SK-N-SH (cell line): ENCODE measurements around the gene GPR183. TPM values are rescaled to one million over a fixed set of nuclear protein-coding genes. Genes with fewer than 3 reads are reported as not detected.

ENCODE experiments used
- CTCF ChIA-PET: fragments of 300-600, 350-600 bp; formaldehyde crosslinking; extraction: SDS; loops from one replicate; lab custom pipeline; 2021; lab: Yijun Ruan, JAX
- POLR2A ChIA-PET: fragments of 350-600 bp; sonication (Branson Sonifier 250); formaldehyde crosslinking; extraction: SDS; loops from one replicate; lab custom pipeline; 2020; ENCODE audit warnings: antibody characterized with exemption, inconsistent platforms; lab: Yijun Ruan, JAX
- DNase-seq: peaks from one replicate; pipeline ENCODE4 v3.0.0; 2012
- H2AFZ ChIP-seq: fragments of 200-600 bp; sonication (generic); 2 replicates; pipeline ENCODE4 v1.8.1; 2016; ENCODE audit warnings: antibody characterized with exemption, mild to moderate bottlenecking, low read depth
- H3F3A ChIP-seq: fragments of 200-600 bp; sonication (generic); replicated peaks from 2 replicates; pipeline ENCODE3; 2016; ENCODE audit warnings: antibody characterized with exemption, mild to moderate bottlenecking; ENCODE audit not compliant: insufficient read depth
- H3K27ac ChIP-seq, 2 experiments: fragments of 200-500 bp in 1 of 2; fragments of 200-600 bp in 1 of 2; sonication (Bioruptor generic) in 1 of 2; sonication (generic), shearing (Covaris generic) in 1 of 2; 2 replicates each; pipeline versions ENCODE4 v1.5.1 to v1.6.1; 2014 to 2016; ENCODE audit warnings: low read depth in 2 of 2, inconsistent platforms in 1 of 2, low read length in 1 of 2, mild to moderate bottlenecking in 1 of 2, mixed read lengths in 1 of 2
- H3K27me3 ChIP-seq: fragments of 200-600 bp; sonication (generic), shearing (Covaris generic); 2 replicates; pipeline ENCODE4 v1.6.1; 2016; ENCODE audit warnings: mixed run types; ENCODE audit not compliant: insufficient read depth
- H3K36me3 ChIP-seq, 2 experiments: fragments of 200-500 bp in 1 of 2; fragments of 200-600 bp in 1 of 2; sonication (Bioruptor generic) in 1 of 2; sonication (generic) in 1 of 2; replicated peaks in 1 of 2; 2 replicates each; pipeline versions ENCODE3 to v1.5.1; 2014 to 2016; ENCODE audit warnings: low read length in 1 of 2, mild to moderate bottlenecking in 1 of 2; ENCODE audit not compliant: insufficient read depth in 2 of 2, control insufficient read depth in 1 of 2
- H3K4me1 ChIP-seq, 2 experiments: fragments of 200-500 bp in 1 of 2; fragments of 200-600 bp in 1 of 2; sonication (Bioruptor generic) in 1 of 2; sonication (generic), shearing (Covaris generic) in 1 of 2; 2 replicates each; pipeline versions ENCODE4 v1.5.1 to v1.6.1; 2014 to 2016; ENCODE audit warnings: low read depth in 1 of 2, low read length in 1 of 2, mixed run types in 1 of 2; ENCODE audit not compliant: insufficient read depth in 2 of 2, control insufficient read depth in 1 of 2
- H3K4me2 ChIP-seq: fragments of 200-600 bp; sonication (generic), shearing (Covaris generic); 2 replicates; pipeline ENCODE4 v1.6.1; 2017; ENCODE audit warnings: mixed run types
- H3K4me3 ChIP-seq, 2 experiments: fragments of 200-500 bp in 1 of 2; fragments of 200-600 bp in 1 of 2; sonication (Bioruptor generic) in 1 of 2; sonication (generic), shearing (Covaris generic) in 1 of 2; 2 replicates each; pipeline versions ENCODE4 v1.5.1 to v1.8.1; 2014 to 2016; ENCODE audit warnings: low read depth in 2 of 2, inconsistent platforms in 1 of 2, low read length in 1 of 2, mild to moderate bottlenecking in 1 of 2, mixed read lengths in 1 of 2, moderate library complexity in 1 of 2
- H3K79me2 ChIP-seq: fragments of 200-600 bp; sonication (generic); 2 replicates; pipeline ENCODE4 v1.8.1; 2017; ENCODE audit warnings: mild to moderate bottlenecking; ENCODE audit not compliant: insufficient read depth
- H3K9ac ChIP-seq: fragments of 200-600 bp; sonication (generic); 2 replicates; pipeline ENCODE4 v1.6.1; 2017; ENCODE audit warnings: mixed run types
- H3K9me2 ChIP-seq: fragments of 200-600 bp; sonication (generic); 2 replicates; pipeline ENCODE4 v1.6.1; 2017; ENCODE audit warnings: mixed run types
- H3K9me3 ChIP-seq: fragments of 200-600 bp; sonication (generic); 2 replicates; pipeline ENCODE4 v1.6.1; 2017; ENCODE audit warnings: mixed run types, mild to moderate bottlenecking, moderate library complexity
- H4K20me1 ChIP-seq: fragments of 200-600 bp; sonication (generic); 2 replicates; pipeline ENCODE4 v1.6.1; 2017; ENCODE audit warnings: mild to moderate bottlenecking, mixed run types; ENCODE audit not compliant: insufficient read depth
- CHD2 ChIP-seq: fragments of 150-350 bp; IDR thresholded peaks from 2 replicates; pipeline ENCODE4 v1.6.1; 2018; ENCODE audit warnings: low read length; ENCODE audit not compliant: partially characterized antibody
- EZH2phosphoT487 ChIP-seq: fragments of 200-600 bp; sonication (generic); IDR thresholded peaks from 2 replicates; pipeline ENCODE4 v1.6.1; 2017; ENCODE audit warnings: low read depth, mixed run types, mild to moderate bottlenecking, antibody characterized with exemption, moderate library complexity, borderline replicate concordance
- FOXM1 ChIP-seq: IDR thresholded peaks from 2 replicates; pipeline ENCODE4 v1.4.0; 2012; ENCODE audit warnings: low read depth, mild to moderate bottlenecking
- GABPA ChIP-seq: IDR thresholded peaks from 2 replicates; pipeline ENCODE4 v1.4.0; 2012; ENCODE audit warnings: low read depth, mild to moderate bottlenecking
- JUND ChIP-seq: IDR thresholded peaks from 2 replicates; pipeline ENCODE4 v1.4.0; 2012
- MXI1 ChIP-seq: IDR thresholded peaks from 2 replicates; pipeline ENCODE4 v1.6.1; 2012; ENCODE audit warnings: mild to moderate bottlenecking, low read depth, low read length, improper control_type of control experiment
- NRF1 ChIP-seq: IDR thresholded peaks from 2 replicates; pipeline ENCODE4 v1.6.1; 2012; ENCODE audit warnings: low read depth, mild to moderate bottlenecking, low read length
- POLR2AphosphoS5 ChIP-seq: IDR thresholded peaks from 2 replicates; pipeline ENCODE4 v1.6.1; 2012; ENCODE audit warnings: low read depth, low read length
- RAD21 ChIP-seq: IDR thresholded peaks from 2 replicates; pipeline ENCODE4 v1.6.1; 2012; ENCODE audit warnings: mild to moderate bottlenecking, low read length
- RCOR1 ChIP-seq: fragments of 150-350 bp; IDR thresholded peaks from 2 replicates; pipeline ENCODE4 v1.6.1; 2017; ENCODE audit warnings: antibody characterized with exemption, low read length
- RXRA ChIP-seq: IDR thresholded peaks from 2 replicates; pipeline ENCODE4 v1.4.0; 2012; ENCODE audit warnings: low read depth, mild to moderate bottlenecking, borderline replicate concordance
- SMC3 ChIP-seq: IDR thresholded peaks from 2 replicates; pipeline ENCODE4 v1.6.1; 2012; ENCODE audit warnings: low read depth, low read length, improper control_type of control experiment
- TCF12 ChIP-seq: IDR thresholded peaks from 2 replicates; pipeline ENCODE4 v1.4.0; 2012
- YY1 ChIP-seq: IDR thresholded peaks from 2 replicates; pipeline ENCODE4 v1.4.0; 2012; ENCODE audit warnings: low read depth, mild to moderate bottlenecking
- WGBS: methylation state at CpG from one replicate; pipeline ENCODE4 v1.1.6; 2017; ENCODE audit warnings: low lambda C conversion rate; 5-methylcytosine and 5-hydroxymethylcytosine counted together
- polyA plus RNA-seq, 3 experiments: library from polyadenylated mRNA; depleted of rRNA; stranded (reverse); fragments of >200 nt; gene quantifications; 2 replicates each; pipeline ENCODE4 v1.2.3, GENCODE V29; 2012
- TF ChIP-seq, protein P1 (sequence below): IDR thresholded peaks from 2 replicates; pipeline ENCODE4; 2012
- TF ChIP-seq, protein P2 (sequence below): IDR thresholded peaks from 2 replicates; pipeline ENCODE4 v1.4.0; 2012; ENCODE audit warnings: low read depth
- TF ChIP-seq, protein P3 (sequence below): IDR thresholded peaks from 2 replicates; pipeline ENCODE4 v1.4.0; 2012; ENCODE audit warnings: low read depth, borderline replicate concordance

The GPR183 gene
- polyA plus RNA-seq, 1 of the 3 experiments (the other 2 are of a cell fraction): 0.07 TPM

DNA sequence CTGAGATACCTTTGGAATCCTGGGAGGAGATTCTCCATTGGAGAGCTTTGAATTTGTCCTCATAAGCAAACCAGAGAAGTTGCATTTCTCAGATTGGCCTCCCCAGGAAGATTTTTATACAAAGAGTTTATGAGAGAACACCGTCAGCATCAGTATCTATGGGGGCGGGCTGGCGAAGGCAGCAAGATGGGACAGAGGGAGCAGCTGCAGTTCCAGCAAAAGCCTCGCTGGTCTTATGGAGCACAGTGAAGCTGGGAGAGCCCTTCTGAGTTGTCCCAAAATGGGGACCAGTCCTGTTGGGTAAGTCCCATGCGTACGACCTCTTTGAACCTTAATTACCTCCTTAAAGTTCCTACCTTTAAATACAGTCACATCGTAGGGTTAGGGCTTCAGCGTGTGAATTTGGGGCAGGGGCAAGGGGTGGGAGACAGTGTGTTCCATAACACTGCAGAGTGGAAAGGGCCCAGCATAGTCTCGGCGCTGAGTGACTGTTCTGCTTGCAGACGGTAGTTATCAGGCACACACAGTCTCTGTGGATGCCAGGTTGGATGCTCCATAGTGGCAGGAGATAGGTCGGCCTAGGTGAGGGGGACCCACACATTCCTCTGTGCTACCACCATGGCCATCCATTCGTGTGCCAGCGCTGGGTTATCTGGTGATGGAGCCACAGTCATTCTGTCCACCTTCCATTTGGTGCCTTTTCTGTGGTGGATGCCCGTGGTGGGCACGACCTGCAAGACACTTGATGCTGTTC, 34.9 kb upstream of the GPR183 start:
- Histone ChIP-seq H3K27me3 (no peaks in the 10 kb centered on the region), H3K4me3 (no peak overlapping the region), H3K9me2 (no peaks in the 10 kb centered on the region), H3K9ac (no peak overlapping the region), H4K20me1 (no peaks in the 10 kb centered on the region), H3K36me3 (peaks cover 14 to 41% of the 10 kb centered on the region in 2 experiments), H3K4me1 (peaks cover 0 to 2% of the 10 kb centered on the region in 2 experiments; a peak in 1 of 4 replicates), H3K79me2 (no peaks in the 10 kb centered on the region), H3F3A (no peaks in the 10 kb centered on the region), H3K4me2 (no peak overlapping the region), H3K27ac (no peak overlapping the region), H2AFZ (no peak overlapping the region), H3K9me3 (no peaks in the 10 kb centered on the region)
- CTCF ChIA-PET: interaction anchor here (1.5 kb wide), 1 partner anchor 20 kb away, joined by 4 read pairs; no protein-coding TSS in a partner anchor
- no peak for DNase-seq
- TF ChIP-seq TCF12: no peak
- TF ChIP-seq EZH2phosphoT487: no peak
- no peak for TF ChIP-seq FOXM1
- TF ChIP-seq CHD2: no peak
- TF ChIP-seq, protein P1, sequence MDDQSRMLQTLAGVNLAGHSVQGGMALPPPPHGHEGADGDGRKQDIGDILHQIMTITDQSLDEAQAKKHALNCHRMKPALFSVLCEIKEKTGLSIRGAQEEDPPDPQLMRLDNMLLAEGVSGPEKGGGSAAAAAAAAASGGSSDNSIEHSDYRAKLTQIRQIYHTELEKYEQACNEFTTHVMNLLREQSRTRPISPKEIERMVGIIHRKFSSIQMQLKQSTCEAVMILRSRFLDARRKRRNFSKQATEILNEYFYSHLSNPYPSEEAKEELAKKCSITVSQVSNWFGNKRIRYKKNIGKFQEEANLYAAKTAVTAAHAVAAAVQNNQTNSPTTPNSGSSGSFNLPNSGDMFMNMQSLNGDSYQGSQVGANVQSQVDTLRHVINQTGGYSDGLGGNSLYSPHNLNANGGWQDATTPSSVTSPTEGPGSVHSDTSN: no peak
- TF ChIP-seq, protein P2, sequence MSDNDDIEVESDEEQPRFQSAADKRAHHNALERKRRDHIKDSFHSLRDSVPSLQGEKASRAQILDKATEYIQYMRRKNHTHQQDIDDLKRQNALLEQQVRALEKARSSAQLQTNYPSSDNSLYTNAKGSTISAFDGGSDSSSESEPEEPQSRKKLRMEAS: no peak
- TF ChIP-seq GABPA: no peak
- TF ChIP-seq RXRA: no peak
- TF ChIP-seq POLR2AphosphoS5: no peak
- TF ChIP-seq RAD21: no peak
- TF ChIP-seq SMC3: no peak
- TF ChIP-seq, protein P3, sequence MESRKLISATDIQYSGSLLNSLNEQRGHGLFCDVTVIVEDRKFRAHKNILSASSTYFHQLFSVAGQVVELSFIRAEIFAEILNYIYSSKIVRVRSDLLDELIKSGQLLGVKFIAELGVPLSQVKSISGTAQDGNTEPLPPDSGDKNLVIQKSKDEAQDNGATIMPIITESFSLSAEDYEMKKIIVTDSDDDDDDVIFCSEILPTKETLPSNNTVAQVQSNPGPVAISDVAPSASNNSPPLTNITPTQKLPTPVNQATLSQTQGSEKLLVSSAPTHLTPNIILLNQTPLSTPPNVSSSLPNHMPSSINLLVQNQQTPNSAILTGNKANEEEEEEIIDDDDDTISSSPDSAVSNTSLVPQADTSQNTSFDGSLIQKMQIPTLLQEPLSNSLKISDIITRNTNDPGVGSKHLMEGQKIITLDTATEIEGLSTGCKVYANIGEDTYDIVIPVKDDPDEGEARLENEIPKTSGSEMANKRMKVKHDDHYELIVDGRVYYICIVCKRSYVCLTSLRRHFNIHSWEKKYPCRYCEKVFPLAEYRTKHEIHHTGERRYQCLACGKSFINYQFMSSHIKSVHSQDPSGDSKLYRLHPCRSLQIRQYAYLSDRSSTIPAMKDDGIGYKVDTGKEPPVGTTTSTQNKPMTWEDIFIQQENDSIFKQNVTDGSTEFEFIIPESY: no peak
- TF ChIP-seq MXI1: no peak
- TF ChIP-seq NRF1: no peak
- POLR2A ChIA-PET: interaction anchor here (0.6 kb wide), 1 partner anchor 31 kb away, joined by 4 read pairs; no protein-coding TSS in a partner anchor
- 99% methylated on average over 10 of the region's 16 CpGs for WGBS

DNA sequence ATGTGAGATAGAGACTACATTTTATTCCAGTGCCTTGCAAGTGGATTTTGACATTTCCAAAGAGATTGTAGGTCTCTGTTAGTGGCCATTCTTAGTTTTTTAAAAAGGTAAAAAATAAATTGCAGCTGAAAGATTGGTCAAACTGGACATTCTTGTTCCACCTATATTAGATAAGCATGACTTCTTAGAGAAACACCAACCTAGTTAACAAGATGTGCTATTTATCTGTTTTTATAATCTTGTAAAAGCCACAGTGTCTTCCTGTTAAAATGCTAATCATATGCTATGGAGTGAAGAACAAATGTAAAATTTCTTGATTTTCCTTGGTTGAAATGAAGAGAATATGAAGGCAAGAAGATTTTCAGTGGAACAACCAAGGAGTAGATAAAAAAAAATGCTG, 33.4 kb upstream of the GPR183 start:
- H3K4me2 ChIP-seq: no peak overlapping the region
- POLR2A ChIA-PET: no interaction called here
- H3F3A ChIP-seq: no peaks in the 10 kb centered on the region
- H3K4me1 ChIP-seq: peaks cover 0 to 2% of the 10 kb centered on the region in 2 experiments; a peak in 1 of 4 replicates
- no peak overlapping the region for H3K27ac ChIP-seq
- H3K4me3 ChIP-seq: no peak overlapping the region
- no peak overlapping the region for H3K9ac ChIP-seq
- no peaks in the 10 kb centered on the region for H3K9me3 ChIP-seq
- H4K20me1 ChIP-seq: no peaks in the 10 kb centered on the region
- CTCF ChIA-PET: no interaction called here
- no peaks in the 10 kb centered on the region for H3K27me3 ChIP-seq
- no peaks in the 10 kb centered on the region for H3K9me2 ChIP-seq
- DNase-seq: no peak
- H2AFZ ChIP-seq: no peak overlapping the region
- no peak for TF ChIP-seq EZH2phosphoT487
- TF ChIP-seq RCOR1: no peak
- no peak for TF ChIP-seq JUND
- TF ChIP-seq YY1: no peak
- H3K36me3 ChIP-seq: peaks cover 14 to 41% of the 10 kb centered on the region in 2 experiments
- H3K79me2 ChIP-seq: no peaks in the 10 kb centered on the region
